Measurements from ENCODE around the gene HK1.

Gene HK1

DNA sequence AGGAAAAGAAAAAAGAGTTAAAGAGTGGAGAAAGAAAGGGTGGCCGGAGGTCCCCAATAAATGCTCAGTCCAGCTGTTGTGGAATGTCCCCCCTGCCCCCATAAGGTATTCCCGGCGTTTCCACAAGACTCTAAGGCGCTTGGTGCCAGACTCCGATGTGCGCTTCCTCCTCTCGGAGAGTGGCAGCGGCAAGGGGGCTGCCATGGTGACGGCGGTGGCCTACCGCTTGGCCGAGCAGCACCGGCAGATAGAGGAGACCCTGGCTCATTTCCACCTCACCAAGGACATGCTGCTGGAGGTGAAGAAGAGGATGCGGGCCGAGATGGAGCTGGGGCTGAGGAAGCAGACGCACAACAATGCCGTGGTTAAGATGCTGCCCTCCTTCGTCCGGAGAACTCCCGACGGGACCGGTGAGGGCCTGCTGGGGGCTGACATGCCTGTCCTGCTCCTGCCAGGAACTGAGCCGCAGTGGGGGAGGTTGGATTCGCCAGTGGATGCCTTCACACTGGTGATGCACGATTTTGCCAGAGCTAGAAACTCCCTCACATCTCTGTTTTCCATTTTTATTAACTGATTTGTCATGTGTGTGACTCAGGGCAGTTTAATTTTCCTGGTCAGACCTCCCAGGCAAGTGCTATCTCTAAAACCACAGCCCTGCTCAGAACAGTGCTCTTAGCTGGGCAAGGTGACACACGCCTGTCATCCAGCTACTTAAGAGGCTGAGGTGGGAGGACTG lies 104.3 kb downstream of the HK1 start:
- DNase-seq: no peak

DNA sequence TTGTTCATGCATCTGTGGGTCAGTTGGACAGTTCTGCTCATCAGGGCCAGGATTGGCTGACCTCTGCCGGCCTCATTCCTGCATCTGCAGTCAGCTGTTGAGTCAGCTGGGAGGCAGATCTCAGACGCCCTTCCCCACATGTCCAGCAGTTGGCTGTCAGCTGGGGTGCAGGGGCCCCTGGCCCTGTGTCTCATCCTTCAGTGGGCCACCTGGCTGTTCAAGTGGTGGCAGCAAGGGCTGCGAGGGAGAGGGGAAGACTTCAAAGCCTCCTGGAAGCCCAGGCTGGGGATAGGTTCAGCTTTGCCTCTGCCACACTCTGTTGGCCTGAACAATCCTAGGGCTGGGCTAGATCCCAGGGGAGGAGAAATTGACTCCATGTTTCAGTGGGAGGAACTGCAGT lies 105.3 kb downstream of the HK1 start:
- DNase-seq: no peak

DNA sequence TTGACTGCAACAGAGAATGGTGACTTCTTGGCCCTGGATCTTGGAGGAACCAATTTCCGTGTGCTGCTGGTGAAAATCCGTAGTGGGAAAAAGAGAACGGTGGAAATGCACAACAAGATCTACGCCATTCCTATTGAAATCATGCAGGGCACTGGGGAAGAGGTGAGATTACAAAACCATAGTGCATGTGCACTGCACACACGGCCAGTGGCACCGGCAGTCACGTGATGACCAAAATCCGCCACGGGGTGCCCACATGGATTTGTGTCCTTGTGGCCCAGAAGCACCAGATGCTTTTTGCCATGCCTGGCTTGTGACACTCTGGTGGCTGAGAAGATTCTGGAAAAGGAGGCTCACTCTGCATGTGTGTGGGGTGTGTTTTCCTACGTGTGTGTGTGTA lies 106.0 kb downstream of the HK1 start:
- DNase-seq: no peak

DNA sequence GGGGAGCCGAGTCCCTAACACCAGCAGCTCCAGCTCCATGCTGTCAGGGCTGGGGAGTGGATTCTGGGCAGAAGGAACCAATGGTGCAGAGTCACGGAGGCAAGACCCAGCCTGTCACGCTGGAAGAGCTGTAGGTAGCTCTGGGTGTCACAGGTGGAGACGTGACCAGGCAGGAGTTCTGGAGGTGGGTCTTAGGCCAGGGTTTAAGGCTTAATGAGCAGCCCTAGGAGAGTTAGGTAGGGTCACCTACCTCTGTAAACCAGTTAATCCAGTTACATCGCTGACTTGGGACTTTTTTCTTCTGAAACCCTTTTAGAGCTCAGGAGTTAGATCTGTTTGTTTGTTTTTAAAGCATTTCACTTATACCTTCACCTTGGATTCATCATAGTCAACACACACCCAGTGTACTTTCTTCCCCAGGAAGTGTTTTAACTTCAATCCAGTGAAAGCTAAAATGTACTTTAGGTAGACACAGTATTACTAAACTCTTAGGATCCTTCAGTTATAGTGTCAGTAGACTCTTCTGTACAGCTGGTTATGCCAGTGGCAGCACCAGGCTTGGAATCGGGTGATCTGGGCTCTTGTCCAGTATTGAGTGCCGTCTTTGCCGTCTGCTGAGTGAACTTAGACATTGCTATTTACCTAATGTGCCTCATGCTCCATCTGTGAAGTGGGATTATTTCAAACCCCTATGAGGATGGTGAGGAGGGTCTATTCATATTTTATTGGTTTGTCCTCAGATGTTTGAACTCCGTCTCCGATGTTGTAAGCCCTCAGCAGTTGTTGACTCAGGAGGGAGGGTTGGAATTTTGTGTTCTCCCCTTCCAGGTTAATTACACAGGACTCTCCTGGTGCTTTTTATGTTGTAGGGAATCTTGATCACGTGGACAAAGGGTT lies 107.4 kb downstream of the HK1 start:
- DNase-seq: no peak

DNA sequence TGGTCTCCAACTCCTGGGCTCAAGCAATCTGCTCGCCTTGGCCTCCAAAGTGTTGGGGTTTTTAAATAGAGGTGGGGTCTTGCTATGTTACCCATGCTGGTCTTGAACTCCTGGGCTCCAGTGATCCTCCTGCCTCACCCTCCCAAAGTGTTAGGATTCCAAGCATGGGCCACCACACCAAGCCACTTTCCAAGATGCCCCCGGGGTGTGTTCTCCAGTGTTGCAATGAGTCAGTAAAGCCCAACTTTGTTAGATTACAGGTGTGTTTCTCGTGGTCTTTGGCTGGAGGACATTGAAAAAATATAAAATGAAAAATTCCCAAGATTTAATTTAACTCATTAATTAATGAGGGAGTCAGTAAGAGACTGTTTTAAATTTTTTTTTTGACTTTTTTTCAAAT lies 109.2 kb downstream of the HK1 start:
- DNase-seq: no peak

DNA sequence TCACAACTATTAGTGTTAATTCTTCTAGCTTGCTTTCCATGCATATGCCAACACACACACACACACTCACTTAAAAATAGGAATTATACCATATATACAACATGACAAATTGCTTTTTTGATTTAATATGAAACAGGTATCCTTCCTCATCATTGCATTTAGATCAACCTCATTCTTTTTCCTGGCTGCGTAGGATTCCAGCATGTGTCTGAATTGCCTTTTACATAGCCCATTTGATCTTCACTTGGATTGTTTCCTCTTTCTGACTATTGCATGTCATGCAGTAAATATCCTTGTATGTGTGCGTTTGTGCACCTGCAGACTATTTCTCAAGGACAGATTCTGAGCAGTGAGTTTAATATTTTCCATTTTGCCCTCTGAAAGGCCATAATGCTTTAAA lies 110.2 kb downstream of the HK1 start:
- no peak for DNase-seq

DNA sequence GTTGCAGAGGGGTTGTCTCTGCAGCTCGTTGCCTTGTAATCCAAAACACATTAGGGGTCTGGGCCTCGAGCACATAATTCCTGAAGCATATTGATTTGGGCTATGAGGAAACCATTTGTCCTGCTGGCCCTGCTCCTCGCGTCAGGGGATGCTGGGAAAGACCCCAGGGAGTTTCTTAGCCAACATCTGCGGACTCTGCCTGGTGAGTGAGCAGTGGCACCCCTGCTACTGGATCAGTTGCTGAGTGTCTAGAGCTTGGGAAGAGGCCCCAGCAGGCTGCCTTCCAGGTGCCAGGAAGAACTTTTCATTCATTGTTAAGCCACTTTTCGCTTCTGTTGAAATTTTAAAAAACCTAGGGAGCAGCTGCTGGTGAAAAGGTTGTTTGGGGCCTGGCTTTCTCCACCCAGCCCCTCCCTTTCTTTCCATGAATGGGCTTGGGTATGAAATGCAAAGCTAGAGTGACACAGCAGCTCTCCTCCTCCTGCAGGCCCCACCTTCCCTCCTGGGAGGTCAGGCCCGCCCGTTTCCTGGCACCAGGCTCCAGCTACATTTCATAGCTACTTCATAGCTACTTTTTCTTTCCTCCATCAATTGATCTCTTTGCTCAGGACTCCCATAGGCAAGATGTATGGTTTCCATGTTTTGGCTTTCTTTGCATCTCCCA lies 111.7 kb downstream of the HK1 start:
- no peak for DNase-seq

DNA sequence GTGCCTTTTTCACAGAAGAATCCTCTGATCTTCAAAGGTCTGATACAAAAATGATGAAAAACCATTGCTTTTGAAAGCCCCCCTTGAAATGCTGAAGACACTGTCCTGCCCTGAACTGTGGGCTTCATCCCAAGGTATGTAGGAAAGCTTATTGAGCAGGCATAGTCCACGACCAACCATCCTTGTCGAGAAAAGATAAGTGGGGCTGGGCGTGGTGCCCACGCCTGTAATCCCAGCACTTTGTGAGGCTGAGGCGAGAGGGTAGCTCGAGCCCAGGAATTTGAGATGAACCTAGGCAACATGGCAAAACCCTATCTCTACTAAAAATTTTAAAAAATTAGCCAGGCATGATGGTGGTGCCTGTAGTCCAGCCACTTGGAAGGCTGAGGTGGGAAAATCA lies 112.9 kb downstream of the HK1 start:
- no peak for DNase-seq

DNA sequence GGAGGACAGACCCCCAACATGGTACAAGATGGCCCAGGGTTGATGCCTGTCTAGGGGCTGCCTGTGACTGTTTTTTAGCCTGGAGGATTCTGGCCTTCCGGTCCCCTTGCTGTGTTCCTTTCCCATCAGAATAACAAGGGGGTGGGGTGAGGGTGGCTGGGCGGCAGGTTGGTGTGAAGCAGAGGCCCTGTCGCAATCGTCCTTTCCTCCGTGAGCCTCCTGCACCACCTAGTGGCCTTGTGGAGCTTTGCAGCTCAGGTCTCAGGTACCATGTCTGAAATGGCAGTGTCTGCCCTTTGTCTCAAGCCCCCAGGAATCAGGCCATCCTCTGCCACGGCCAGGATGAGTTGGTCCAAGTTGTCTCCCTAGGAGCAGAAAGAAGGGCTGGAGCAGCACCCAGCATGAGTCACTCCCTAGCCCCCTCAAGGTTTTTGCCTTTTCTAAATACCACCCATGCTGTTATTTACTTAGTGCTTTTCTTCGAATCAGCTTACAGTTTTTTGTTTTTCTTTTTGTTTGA lies 114.2 kb downstream of the HK1 start:
- peak; percentile 87 for DNase-seq

DNA sequence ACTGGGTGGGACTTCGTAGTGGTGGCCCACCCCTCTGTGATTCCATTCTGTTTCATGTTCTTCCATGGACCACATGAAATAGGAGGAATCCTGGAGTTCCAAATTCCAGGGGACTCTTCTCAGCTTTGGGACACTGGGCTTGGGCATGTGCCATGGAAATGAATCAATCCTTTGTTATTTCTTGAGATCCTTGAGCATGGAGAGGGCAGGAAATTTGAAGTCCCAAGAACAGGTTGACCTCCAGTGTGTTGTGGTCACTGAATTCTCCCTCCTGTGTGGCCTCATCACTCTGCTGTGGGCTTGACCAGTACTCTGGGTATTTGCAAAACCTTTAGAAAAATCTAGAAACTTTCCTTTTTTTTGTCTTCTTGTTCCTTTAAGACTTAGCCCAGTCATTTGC lies 115.7 kb downstream of the HK1 start:
- DNase-seq: no peak

DNA sequence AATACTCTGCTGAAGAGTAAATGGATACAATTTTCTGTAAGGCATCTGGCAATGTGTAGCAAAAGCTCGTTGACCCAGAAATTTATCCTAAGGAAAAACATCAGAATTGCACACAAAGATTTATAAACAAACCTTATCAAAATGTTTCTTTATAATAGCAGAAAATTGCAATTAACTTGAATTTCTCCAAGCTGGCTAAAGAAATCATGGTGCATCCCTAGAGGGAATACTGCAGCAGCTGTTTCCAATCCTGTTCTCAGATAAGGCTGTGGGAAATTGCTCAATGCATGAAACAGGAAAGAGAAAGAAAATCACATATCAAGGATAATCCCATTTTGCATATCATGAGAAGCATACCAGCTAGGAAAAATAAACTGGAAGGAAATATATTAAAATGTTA lies 119.7 kb downstream of the HK1 start:
- DNase-seq: no peak

DNA sequence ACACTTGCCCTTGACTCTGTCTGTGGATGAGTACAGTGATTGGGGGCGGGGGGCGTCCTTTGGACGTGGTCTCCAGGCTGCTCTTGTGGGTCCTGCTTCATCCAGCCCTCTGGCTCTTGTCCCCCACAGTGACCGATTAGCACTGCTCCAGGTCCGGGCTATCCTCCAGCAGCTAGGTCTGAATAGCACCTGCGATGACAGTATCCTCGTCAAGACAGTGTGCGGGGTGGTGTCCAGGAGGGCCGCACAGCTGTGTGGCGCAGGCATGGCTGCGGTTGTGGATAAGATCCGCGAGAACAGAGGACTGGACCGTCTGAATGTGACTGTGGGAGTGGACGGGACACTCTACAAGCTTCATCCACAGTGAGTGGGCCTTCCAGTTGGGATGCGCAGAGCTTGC lies 120.2 kb downstream of the HK1 start:
- no peak for DNase-seq

DNA sequence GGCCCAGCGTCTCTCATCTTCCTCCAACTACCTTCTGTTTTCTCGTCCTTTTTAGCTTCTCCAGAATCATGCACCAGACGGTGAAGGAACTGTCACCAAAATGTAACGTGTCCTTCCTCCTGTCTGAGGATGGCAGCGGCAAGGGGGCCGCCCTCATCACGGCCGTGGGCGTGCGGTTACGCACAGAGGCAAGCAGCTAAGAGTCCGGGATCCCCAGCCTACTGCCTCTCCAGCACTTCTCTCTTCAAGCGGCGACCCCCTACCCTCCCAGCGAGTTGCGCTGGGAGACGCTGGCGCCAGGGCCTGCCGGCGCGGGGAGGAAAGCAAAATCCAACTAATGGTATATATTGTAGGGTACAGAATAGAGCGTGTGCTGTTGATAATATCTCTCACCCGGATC lies 122.6 kb downstream of the HK1 start:
- DNase-seq: no peak

DNA sequence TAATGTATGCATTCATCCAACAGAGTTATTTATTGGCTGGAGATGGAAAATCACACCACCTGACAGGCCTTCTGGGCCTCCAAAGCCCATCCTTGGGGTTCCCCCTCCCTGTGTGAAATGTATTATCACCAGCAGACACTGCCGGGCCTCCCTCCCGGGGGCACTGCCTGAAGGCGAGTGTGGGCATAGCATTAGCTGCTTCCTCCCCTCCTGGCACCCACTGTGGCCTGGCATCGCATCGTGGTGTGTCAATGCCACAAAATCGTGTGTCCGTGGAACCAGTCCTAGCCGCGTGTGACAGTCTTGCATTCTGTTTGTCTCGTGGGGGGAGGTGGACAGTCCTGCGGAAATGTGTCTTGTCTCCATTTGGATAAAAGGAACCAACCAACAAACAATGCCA lies 123.1 kb downstream of the HK1 start:
- no peak for DNase-seq

DNA sequence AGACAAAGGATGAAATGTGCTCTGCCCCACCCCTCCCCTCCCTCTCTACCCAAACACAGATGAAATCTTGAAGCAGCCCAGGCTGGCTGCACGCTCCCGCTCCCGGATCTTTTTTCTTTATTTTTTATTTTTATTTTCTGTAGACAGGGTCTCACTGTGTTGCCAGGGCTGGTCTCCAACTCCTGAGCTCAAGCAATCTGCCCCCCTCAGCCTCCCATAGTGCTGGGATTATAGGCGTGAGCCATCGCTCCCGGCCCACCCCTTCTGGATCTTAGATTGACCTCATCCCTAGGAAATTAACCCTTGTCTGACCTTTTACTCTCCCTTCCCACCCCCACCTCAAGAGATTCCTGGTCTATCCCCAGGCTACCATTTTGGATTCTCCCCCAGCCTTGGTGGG lies 124.1 kb downstream of the HK1 start:
- no peak for DNase-seq

DNA sequence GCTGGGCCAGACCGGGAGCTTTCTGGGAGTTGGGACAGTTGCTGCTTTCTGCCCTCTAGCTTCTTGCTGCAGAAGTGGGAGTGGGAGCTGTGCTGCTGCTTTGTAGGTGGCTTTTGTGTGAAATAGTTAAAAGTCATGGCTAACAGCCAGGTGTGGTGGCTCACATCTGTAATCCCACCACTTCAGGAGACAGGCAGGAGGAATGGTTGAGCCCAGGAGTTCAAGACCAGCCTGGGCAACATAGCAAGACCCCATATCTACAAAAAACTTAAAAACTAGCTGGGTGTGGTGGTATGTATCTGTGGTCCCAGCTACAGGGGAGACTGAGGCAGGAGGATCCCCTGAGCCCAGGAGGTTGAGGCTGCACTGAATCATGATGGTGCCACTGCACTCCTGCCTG lies 124.8 kb downstream of the HK1 start:
- no peak for DNase-seq

DNA sequence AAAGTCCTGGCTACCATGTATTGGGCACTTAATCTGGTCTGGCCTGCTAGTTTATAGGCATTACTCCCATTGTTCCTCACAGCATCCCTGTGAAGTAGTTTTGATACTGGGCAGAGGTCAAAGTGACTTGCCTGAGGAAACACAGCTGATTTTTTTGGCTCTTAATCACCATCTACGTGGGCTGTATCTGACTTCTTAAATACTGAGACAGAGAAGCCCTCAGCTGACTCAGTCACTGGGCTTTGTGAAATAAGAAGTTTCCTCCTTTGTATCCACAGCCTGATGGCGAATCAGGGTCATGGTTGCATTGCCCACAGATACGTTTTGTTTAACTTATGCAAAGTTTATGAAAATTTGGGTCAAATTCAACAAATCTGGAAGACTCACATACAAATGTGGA lies 125.2 kb downstream of the HK1 start:
- DNase-seq: no peak

DNA sequence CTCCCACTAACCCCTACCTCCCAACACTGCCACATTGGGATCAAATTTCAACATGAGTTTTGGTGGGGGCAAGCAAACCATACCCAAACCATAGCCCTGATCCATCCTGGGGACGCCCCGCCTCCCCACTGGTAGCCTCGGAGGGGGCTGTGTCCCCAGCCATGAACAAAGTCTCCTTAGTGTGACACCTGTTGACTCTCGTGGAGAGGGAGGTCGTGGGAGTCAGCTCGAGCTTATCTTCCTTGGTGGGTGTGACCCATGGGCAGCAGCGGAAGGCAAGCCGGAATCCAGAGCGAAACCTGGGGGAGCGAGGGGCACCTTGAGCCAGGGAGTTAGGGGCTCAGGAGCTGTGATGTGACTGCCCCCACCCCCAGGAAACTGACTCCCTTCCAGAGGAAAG lies 126.5 kb downstream of the HK1 start:
- DNase-seq: no peak

DNA sequence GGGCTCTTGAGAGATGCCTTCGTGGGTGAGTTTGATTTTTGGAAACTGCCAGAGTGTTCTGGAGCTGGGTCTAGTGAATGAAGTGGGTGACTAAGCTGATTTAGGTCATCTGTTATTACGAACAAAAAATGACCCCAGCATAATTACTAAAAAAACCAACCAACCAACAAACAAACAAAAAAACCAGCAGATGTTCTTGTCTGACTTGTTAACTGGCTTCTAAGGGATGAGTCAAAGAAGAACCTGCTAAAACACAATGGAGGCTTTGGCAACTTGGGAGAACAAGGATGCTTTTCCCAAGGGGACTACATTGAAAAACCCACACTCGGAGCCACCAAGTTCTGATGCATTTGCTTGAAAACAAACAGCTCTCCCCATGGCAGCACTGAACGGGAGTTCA lies 126.9 kb downstream of the HK1 start:
- DNase-seq: no peak

DNA sequence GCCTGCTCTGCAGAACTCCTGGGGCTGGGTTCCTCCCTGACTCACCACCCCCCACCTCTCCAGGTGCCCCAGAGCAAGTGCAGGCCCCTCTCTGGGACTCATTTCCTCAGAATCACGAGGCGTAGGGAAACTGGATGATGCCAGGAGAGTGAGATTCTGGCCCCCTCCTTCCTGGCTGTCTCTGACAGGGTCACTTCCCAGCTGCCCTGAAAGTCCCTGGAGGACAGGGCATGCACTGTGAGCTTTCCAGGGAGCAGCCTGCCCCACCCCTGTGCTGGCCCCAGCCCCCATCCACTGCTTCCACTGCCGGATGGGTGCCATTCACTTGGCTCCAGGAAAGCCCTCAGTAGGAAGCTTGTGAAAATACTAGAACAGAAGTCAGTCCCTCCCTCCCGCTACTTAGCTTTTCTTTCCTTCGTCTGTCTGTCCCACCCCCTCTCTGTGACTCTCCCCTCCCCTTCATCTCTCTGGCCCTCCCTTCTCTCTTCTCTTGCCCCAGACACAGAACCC lies 128.1 kb downstream of the HK1 start:
- no peak for DNase-seq

DNA sequence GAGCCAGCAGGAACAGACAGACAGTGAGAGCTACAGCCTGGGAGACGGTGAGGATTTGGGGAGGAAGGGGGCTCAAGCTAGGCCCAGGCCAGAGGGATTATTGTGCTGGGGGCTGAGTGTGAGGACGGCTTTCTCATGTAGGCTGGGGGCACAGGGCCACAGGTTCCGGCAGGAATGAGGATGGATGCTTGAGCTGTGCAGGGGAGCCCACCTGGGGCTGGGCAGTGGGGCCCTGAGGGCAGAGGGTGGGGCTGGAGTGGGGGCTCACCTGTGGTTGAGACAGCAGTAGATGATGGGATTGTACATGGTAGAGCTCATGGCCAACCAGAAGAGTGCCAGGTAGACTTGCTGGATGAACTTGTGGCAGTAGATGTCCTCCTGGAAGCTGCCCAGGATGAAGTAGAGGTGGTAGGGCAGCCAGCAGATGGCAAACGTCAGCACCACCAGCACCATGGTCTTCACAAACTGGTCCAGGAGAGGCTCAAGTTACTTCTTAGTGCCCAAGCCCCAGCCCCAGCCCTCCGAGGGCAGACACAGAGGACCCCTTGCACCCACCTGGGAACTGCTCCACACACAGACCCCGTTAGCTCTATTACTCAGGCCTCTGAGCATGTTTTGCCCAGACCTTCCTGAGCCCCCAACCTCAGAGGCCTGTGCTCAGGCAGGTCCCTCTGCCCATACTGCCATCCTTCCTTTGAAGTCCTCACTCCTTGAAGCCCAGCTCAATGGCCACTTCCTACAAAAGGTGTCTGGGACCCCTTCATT lies 128.7 kb downstream of the HK1 start:
- DNase-seq: no peak

DNA sequence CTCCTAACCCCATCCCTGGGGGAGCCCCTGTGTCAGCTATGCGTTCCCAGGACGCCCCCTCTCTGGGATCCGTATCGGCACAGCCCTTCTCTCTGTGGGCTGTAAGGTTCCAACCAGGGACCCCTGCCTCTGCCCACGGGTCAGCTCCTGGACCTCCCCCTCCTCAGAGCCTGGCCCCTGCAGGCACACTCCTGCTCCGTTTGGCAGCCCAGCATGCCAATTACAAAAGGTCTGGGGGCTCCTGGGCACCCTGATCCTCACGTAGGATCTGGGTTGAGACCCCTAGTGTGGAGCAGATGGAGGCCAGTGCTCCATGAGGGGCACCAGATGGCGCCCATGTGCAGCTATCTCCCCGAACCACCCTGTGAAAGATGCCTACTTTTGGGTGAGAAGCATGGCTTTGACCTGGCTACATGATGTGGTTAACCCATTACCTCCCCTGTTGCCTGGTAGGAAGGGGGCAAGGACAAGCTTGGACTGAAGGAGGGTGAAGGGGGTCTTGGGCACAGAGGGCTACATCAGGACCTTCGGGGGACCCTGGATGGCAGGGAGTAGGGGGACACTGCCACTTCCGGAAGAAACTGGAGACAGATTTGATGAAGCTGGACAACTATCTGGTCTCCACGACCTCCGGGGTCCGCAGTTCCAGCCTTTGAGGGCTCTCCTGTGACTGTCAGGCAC lies 129.5 kb downstream of the HK1 start:
- DNase-seq: peak; percentile 46
